ENCODE data around the gene PLPPR1.

PLPPR1 gene

GRCh38 chr9:101201630-101202029 is 173.1 kb downstream of the PLPPR1 start:
- DNase-seq (ENCODE audit: low read depth in 3 of 3, low spot score in 1 of 3) = no peak

GRCh38 chr9:101209670-101210069 is 181.1 kb downstream of the PLPPR1 start:
- DNase-seq (ENCODE audit: low read depth in 3 of 3, low spot score in 1 of 3) = no peak

GRCh38 chr9:101212661-101213060 is 184.1 kb downstream of the PLPPR1 start:
- DNase-seq (ENCODE audit: low read depth in 3 of 3, low spot score in 1 of 3) = no peak

GRCh38 chr9:101219030-101219429 is 190.5 kb downstream of the PLPPR1 start:
- no peak for DNase-seq (ENCODE audit: low read depth in 3 of 3, low spot score in 1 of 3)

- no peak for DNase-seq (ENCODE audit: low read depth in 3 of 3, low spot score in 1 of 3)
These were observed 191.8 kb downstream of the PLPPR1 start for GRCh38 chr9:101220341-101220740.

GRCh38 chr9:101225271-101225670 is 196.7 kb downstream of the PLPPR1 start:
- DNase-seq (ENCODE audit: low read depth in 3 of 3, low spot score in 1 of 3) = no peak

GRCh38 chr9:101226161-101226560 is 197.6 kb downstream of the PLPPR1 start:
- DNase-seq (ENCODE audit: low read depth in 3 of 3, low spot score in 1 of 3) = no peak

GRCh38 chr9:101226803-101227202 is 198.3 kb downstream of the PLPPR1 start:
- no peak for DNase-seq (ENCODE audit: low read depth in 3 of 3, low spot score in 1 of 3)

- DNase-seq (ENCODE audit: low read depth in 3 of 3, low spot score in 1 of 3) = no peak
These were observed 201.1 kb downstream of the PLPPR1 start for GRCh38 chr9:101229606-101230005.

- no peak for DNase-seq (ENCODE audit: low read depth in 3 of 3, low spot score in 1 of 3)
These were observed 204.0 kb downstream of the PLPPR1 start for GRCh38 chr9:101232405-101232977.

GRCh38 chr9:101235105-101235866 is 206.8 kb downstream of the PLPPR1 start:
- DNase-seq (ENCODE audit: low read depth in 3 of 3, low spot score in 1 of 3) = no peak

- no peak for DNase-seq (ENCODE audit: low read depth in 3 of 3, low spot score in 1 of 3)
These were observed 214.1 kb downstream of the PLPPR1 start for GRCh38 chr9:101242651-101243050.

GRCh38 chr9:101246691-101247090 is 218.2 kb downstream of the PLPPR1 start:
- no peak for DNase-seq (ENCODE audit: low read depth in 3 of 3, low spot score in 1 of 3)

GRCh38 chr9:101247297-101247696 is 218.8 kb downstream of the PLPPR1 start:
- no peak for DNase-seq (ENCODE audit: low read depth in 3 of 3, low spot score in 1 of 3)

- DNase-seq (ENCODE audit: low read depth in 3 of 3, low spot score in 1 of 3) = no peak
These were observed 226.4 kb downstream of the PLPPR1 start for GRCh38 chr9:101254733-101255433.

- no peak for DNase-seq (ENCODE audit: low read depth in 3 of 3, low spot score in 1 of 3)
These were observed 236.2 kb downstream of the PLPPR1 start for GRCh38 chr9:101264727-101265126.

- DNase-seq (ENCODE audit: low read depth in 3 of 3, low spot score in 1 of 3) = no peak
These were observed 236.7 kb downstream of the PLPPR1 start for GRCh38 chr9:101265261-101265660.

GRCh38 chr9:101268426-101268825 is 239.9 kb downstream of the PLPPR1 start:
- DNase-seq (ENCODE audit: low read depth in 3 of 3, low spot score in 1 of 3) = no peak

- no peak for DNase-seq (ENCODE audit: low read depth in 3 of 3, low spot score in 1 of 3)
These were observed 241.2 kb downstream of the PLPPR1 start for GRCh38 chr9:101269591-101270283.

- no peak for DNase-seq (ENCODE audit: low read depth in 3 of 3, low spot score in 1 of 3)
These were observed 241.8 kb downstream of the PLPPR1 start for GRCh38 chr9:101270302-101270701.

- no peak for DNase-seq (ENCODE audit: low read depth in 3 of 3, low spot score in 1 of 3)
These were observed 242.6 kb downstream of the PLPPR1 start for GRCh38 chr9:101271102-101271501.

Measured in stimulated activated CD4-positive, alpha-beta T cell treated with anti-CD3 and anti-CD28 coated beads, TNF-alpha, amount 100 ng/mL, for 1 hour (primary cell).